ENCODE data around the gene PCDHGA8.
"Not testable (repeated sequence)": the region's sequence is repeated elsewhere in the genome, so short reads cannot be mapped to it uniquely, and the experiment has no call there.

The PCDHGA8 gene

GRCh38 chr5:141398608-141399007 is 6.2 kb downstream of the PCDHGA8 start:
- no peak for TF ChIP-seq CTCF (IDR thresholded peaks at IDR 0.05; ENCODE audit: low read depth, low read length, missing control alignments)
- no peak for DNase-seq (ENCODE audit: low read depth)
- H3K4me3 ChIP-seq (ENCODE audit: low read depth, low read length): no peak overlapping the region; the same call in 1 of the 2 replicates

GRCh38 chr5:141399555-141400258 is 7.3 kb downstream of the PCDHGA8 start:
- H3K4me3 ChIP-seq (ENCODE audit: low read depth, low read length): no peak overlapping the region
- DNase-seq (ENCODE audit: low read depth): no peak

GRCh38 chr5:141402553-141403243 is 10.3 kb downstream of the PCDHGA8 start, which contains the start of gene PCDHGA9:
PCDHGA9 (plus strand) TSS chr5:141402778; CDS start chr5:141402953, 175 bp downstream.
- no peak for DNase-seq (ENCODE audit: low read depth)
- peak within 1 kb of the TSS; percentile 0; the same call in 1 of the 2 replicates for H3K4me3 ChIP-seq (ENCODE audit: low read depth, low read length)
- peak; percentile 54 for TF ChIP-seq CTCF (IDR thresholded peaks at IDR 0.05; ENCODE audit: low read depth, low read length, missing control alignments)

More at GRCh38 chr5:141399555-141400258, 7.3 kb downstream of the PCDHGA8 start:
- no peak for TF ChIP-seq CTCF (IDR thresholded peaks at IDR 0.05; ENCODE audit: low read depth, low read length, missing control alignments)

- DNase-seq (ENCODE audit: low read depth): no peak
- H3K4me3 ChIP-seq (ENCODE audit: low read depth, low read length): no peak overlapping the region
- TF ChIP-seq CTCF (IDR thresholded peaks at IDR 0.05; ENCODE audit: low read depth, low read length, missing control alignments): no peak
Observed at GRCh38 chr5:141403387-141403786, 11.0 kb downstream of the PCDHGA8 start.

GRCh38 chr5:141407790-141408505 is 15.5 kb downstream of the PCDHGA8 start, which contains the start of gene PCDHGB6:
PCDHGB6 (plus strand) TSS chr5:141408021; CDS start chr5:141408203, 182 bp downstream.
- peak within 1 kb of the TSS; percentile 62 for H3K4me3 ChIP-seq (ENCODE audit: low read depth, low read length)
- TF ChIP-seq CTCF (IDR thresholded peaks at IDR 0.05; ENCODE audit: low read depth, low read length, missing control alignments): peak; percentile 91
- not testable (repeated sequence) for DNase-seq (ENCODE audit: low read depth)

GRCh38 chr5:141409598-141410306 is 17.3 kb downstream of the PCDHGA8 start:
- TF ChIP-seq CTCF (IDR thresholded peaks at IDR 0.05; ENCODE audit: low read depth, low read length, missing control alignments): no peak
- H3K4me3 ChIP-seq (ENCODE audit: low read depth, low read length): no peak overlapping the region
- DNase-seq (ENCODE audit: low read depth): no peak

Measured in GM12864 (cell line).